ENCODE results near the gene STK35. TPM values are rescaled to one million over a fixed set of nuclear protein-coding genes. Genes with fewer than 3 reads are reported as not detected.

STK35 gene
- total RNA-seq, 1 donor from 2014 or later: 31.0 TPM

DNA sequence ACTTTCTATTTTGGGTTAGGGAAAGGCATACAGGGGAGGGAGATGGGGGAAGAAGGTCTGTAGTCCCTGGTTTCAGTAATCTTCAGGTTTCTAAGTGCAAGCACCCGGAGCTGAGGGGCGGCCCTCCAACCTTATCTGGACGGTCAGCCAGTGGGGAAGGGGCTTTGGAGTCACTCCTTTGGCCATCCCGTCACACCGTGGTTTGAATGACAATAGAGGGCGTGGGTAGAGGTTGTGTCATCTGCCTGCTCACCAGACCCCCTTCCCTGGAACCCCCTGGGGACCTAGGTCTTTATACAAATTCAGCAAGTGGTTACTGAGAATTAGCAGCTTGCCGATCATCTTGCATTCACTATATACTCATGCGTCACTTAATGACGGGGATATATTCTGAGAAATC is 29.1 kb downstream of the STK35 start:
- Mint-ChIP-seq H3K27ac (no peak overlapping the region), H3K4me1 (peaks cover 16% of the 10 kb centered on the region), H3K9me3 (no peaks in the 10 kb centered on the region), H3K36me3 (no peaks in the 10 kb centered on the region), H3K4me3 (no peak overlapping the region), H3K27me3 (ENCODE audit: low read depth) (no peaks in the 10 kb centered on the region)
- DNase-seq (ENCODE audit: low spot score in 2 of 2, unreplicated experiment in 2 of 2): no peak
- TF ChIP-seq, protein P1, sequence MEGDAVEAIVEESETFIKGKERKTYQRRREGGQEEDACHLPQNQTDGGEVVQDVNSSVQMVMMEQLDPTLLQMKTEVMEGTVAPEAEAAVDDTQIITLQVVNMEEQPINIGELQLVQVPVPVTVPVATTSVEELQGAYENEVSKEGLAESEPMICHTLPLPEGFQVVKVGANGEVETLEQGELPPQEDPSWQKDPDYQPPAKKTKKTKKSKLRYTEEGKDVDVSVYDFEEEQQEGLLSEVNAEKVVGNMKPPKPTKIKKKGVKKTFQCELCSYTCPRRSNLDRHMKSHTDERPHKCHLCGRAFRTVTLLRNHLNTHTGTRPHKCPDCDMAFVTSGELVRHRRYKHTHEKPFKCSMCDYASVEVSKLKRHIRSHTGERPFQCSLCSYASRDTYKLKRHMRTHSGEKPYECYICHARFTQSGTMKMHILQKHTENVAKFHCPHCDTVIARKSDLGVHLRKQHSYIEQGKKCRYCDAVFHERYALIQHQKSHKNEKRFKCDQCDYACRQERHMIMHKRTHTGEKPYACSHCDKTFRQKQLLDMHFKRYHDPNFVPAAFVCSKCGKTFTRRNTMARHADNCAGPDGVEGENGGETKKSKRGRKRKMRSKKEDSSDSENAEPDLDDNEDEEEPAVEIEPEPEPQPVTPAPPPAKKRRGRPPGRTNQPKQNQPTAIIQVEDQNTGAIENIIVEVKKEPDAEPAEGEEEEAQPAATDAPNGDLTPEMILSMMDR (IDR thresholded peaks at IDR 0.05; ENCODE audit: unreplicated experiment): no peak

DNA sequence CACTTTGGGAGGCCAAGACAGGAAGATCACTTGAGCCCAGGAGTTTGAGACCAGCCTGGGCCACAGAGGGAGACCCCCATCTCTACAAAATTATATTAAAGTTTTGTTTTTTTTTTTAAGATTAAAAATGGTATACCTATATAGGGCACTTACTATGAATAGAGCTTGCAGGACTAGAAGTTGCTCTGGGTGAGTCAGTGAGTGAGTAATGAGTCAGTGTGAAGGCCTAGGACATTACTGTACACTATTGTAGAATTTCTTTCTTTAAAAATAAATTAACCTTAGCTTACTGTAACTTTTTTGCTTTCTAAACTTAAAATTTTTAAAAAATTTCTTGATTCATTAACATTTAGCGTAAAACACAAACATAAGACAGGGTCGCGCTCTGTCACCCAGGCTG is 29.7 kb downstream of the STK35 start:
- no peak overlapping the region for H3K27ac Mint-ChIP-seq

DNA sequence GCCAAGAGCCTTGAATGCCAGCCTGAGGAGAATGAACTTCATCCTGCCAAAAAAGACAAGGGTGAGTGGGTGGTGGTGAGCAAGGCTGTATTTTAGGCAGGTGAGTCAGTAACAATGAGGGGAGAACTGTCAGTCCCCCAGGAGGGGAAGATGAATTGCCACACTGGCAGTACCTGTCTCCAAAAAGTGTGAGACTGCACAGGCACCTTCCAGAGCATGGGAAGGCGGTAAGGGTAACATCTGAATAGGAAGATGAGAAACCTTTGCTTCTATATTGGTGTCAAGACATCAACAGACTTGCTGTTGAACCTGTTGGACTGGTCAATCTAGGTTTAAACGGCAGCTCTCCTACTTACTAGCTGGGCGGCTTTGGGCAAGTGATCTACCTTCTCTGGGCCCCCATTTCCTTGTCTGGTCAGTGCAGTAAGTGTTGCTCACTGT is 30.9 kb downstream of the STK35 start:
- TF ChIP-seq, protein P1 (IDR thresholded peaks at IDR 0.05; ENCODE audit: unreplicated experiment): no peak
- Mint-ChIP-seq H3K27ac (no peak overlapping the region), H3K9me3 (no peaks in the 10 kb centered on the region), H3K4me1 (peaks cover 16% of the 10 kb centered on the region), H3K27me3 (ENCODE audit: low read depth) (no peaks in the 10 kb centered on the region), H3K36me3 (no peaks in the 10 kb centered on the region), H3K4me3 (no peak overlapping the region)
- DNase-seq (ENCODE audit: low spot score in 2 of 2, unreplicated experiment in 2 of 2): no peak

More for the DNA sequence above, 29.7 kb downstream of the STK35 start:
- Mint-ChIP-seq H3K4me3 (no peak overlapping the region), H3K36me3 (no peaks in the 10 kb centered on the region), H3K4me1 (peaks cover 16% of the 10 kb centered on the region), H3K27me3 (ENCODE audit: low read depth) (no peaks in the 10 kb centered on the region), H3K9me3 (no peaks in the 10 kb centered on the region)
- DNase-seq (ENCODE audit: low spot score in 2 of 2, unreplicated experiment in 2 of 2): no peak
- TF ChIP-seq, protein P1 (IDR thresholded peaks at IDR 0.05; ENCODE audit: unreplicated experiment): no peak

DNA sequence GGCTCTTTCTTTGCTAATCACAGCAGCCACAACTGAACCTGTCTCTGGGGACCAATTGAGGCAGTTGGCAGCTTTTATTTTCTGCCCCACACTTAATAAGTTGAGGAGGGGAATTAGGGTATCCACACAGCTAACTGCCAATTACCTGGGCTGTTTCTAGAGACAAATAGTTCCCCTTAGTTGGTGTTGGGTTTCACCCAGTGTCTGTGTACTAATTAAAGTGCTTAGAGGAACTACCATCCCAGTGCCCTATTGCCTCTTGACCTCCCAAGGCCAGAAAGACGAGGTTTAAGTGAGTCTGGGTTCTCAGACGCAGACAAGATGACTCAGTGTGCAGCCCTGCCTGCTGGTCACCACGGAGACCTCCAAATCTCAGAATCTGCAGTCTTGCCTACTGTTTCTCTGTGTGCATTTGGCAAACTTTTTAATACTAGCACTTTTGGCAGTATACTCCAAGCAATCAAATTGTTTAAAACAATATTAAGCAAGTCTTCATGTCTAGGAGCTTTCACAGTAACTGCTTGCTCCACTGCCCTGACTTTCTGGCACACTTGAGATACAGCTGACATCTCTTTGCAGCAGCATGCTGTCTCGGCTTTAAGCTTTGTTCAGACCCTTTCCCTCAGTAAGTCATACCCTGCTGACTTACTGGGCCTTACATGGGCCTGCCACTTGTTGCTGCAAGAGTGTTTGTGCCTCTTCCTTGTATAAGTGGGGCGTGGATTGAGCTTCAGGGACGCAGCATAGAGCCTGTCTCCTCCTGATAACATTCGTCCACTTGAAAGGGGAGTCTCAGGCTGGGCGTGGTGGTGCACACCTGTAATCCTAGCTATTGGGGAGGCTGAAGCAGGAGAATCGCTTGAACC is 31.9 kb downstream of the STK35 start:
- Mint-ChIP-seq H3K27ac (no peak overlapping the region), H3K36me3 (no peaks in the 10 kb centered on the region), H3K4me1 (peaks cover 16% of the 10 kb centered on the region), H3K4me3 (no peak overlapping the region), H3K9me3 (no peaks in the 10 kb centered on the region), H3K27me3 (ENCODE audit: low read depth) (no peaks in the 10 kb centered on the region)
- DNase-seq (ENCODE audit: low spot score in 2 of 2, unreplicated experiment in 2 of 2): no peak
- TF ChIP-seq, protein P1 (IDR thresholded peaks at IDR 0.05; ENCODE audit: unreplicated experiment): no peak

DNA sequence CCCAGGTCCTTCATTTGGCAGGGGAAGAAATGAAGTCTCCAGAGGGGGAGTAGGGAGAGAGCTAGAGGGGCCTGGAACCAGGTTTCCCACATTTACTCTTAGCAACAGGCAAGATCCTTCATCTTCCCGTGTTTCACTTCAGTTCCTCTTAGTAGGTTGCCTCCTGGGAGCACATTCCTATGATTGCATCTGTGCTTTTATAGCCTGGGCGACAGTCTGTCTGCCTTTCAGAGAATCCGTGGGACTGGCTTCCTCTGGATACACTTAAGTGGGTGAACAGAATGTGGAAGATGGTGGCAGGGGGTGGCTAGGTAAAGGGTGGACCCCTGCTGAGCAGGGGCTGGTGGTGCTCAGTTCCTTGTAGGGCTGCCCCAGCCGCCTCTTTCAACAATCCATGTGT is 33.4 kb downstream of the STK35 start:
- Mint-ChIP-seq H3K27me3 (ENCODE audit: low read depth) (no peaks in the 10 kb centered on the region), H3K27ac (no peak overlapping the region), H3K9me3 (no peaks in the 10 kb centered on the region), H3K36me3 (no peaks in the 10 kb centered on the region), H3K4me1 (peaks cover 20% of the 10 kb centered on the region), H3K4me3 (no peak overlapping the region)
- TF ChIP-seq, protein P1 (IDR thresholded peaks at IDR 0.05; ENCODE audit: unreplicated experiment): no peak
- no peak for DNase-seq (ENCODE audit: low spot score in 2 of 2, unreplicated experiment in 2 of 2)

All from mesothelial cell of epicardium (in vitro differentiated cells).